DMS153 treated with DMSO at 0.1 percent for 48 hours (cell line): ENCODE data around the gene DCLRE1B.

Experiments used
- DNase-seq: peaks from one replicate; lab custom pipeline; 2025; ENCODE audit not compliant: unreplicated experiment; lab: John Stamatoyannopoulos, UW

DCLRE1B gene

DNA sequence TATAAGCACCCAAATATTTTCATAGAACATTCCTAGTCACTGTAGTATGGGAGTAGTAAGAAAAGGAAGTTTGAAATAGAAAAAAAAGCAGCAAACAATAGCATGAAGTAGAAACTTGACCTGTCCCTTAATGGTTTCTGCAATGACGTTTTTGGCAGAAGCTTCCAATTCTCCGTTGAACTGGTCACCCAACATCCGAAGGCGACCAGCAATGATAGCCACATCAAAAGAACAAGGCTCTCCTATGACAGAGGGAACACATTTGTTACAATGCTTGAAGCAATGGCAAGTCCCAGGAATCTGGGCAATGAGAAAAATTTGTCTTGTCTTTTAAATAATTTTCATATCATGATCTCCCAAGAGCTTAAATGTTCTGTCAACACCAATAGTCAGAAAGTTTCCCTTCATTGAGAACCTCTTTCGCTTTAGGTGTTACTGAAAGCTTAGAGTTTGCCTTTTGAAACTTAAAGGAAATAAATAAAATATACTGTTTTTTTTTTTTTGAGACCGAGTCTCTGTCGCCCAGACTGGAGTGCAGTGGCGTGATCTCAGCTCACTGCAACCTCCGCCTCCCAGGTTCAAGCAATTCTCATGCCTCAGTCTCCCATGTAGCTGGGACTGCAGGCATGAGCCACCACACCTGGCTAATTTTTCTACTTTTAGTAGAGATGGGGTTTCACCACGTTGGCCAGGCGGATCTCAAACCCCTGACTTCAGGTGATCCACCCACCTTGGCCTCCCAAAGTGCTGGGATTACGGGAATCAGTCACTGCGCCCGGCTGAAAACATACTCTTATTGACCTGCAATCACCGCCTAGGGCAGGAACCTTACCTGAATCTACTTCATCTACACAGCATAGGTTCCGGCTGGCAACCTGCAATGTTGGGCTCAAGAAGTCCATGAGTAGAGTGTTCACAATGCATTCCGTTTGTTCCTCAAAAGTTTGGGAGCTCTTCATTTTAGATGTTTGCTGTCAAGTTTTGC lies 18.4 kb upstream of the DCLRE1B start:
- no peak for DNase-seq

DNA sequence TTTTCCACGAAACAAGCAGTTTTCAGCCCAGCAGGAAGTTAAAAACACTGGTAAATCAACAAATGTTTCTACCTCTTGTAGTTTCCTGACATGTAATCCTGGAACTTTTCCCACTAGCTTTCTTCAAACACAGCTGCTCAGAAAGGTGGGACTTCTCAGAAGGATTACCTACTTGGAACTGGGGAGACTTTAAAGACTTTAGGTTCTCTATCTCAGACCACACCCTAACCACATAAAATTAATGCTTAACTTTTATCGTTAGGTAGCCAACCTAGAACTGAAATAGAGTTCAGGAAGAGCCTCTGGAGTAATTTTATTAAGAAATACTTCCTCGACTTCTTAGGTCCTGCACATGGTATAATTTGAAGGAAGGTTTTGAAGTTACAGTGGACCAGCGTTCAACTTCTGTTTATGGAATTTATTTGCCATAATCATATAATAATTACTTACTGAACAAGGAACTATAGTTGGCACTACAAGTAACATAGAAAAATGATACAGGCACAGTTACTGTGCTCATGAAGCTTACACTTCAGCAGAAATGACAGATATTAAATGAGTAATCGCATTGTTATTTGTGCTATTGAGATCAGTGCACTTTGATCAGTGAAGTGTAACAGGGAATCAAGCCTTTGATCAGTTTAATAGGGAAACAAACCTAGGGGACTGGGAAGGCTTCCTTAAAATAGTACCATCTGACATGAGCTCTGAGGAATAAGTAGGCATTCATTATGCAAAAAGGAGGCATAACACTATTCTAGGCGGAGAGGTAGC lies 17.5 kb upstream of the DCLRE1B start, which contains the start of gene BCL2L15:
TSS of gene BCL2L15 (minus strand) at position 180 of the 774 bp plus-strand sequence. CDS start 206 bp downstream, outside the sequence.
- DNase-seq: no peak

DNA sequence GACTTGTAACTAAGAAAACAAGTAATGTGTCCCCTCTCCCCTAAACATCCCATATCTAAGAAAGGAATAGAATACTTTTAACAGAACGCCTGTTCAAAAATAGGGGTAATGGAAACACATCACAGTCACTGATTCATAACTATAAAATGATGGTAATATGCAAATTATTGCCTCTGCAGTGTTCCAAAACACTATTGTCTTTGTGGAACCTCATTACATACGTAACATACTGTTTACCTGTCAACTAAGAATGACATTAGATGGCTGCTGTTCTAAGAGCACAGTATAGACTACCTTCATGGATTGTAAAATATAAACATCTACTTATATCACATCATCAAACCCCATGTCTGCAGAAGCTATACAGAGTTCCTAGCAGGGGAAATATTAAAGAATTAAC lies 14.3 kb upstream of the DCLRE1B start:
- DNase-seq: no peak

GRCh38 chr1:113891631-113892220 lies 13.4 kb upstream of the DCLRE1B start:
- no peak for DNase-seq

- DNase-seq: no peak
Measured at GRCh38 chr1:113893267-113893666, 11.9 kb upstream of the DCLRE1B start.

GRCh38 chr1:113895098-113895497 lies 10.0 kb upstream of the DCLRE1B start:
- no peak for DNase-seq

GRCh38 chr1:113895961-113896360 lies 9.2 kb upstream of the DCLRE1B start:
- DNase-seq: no peak

DNA sequence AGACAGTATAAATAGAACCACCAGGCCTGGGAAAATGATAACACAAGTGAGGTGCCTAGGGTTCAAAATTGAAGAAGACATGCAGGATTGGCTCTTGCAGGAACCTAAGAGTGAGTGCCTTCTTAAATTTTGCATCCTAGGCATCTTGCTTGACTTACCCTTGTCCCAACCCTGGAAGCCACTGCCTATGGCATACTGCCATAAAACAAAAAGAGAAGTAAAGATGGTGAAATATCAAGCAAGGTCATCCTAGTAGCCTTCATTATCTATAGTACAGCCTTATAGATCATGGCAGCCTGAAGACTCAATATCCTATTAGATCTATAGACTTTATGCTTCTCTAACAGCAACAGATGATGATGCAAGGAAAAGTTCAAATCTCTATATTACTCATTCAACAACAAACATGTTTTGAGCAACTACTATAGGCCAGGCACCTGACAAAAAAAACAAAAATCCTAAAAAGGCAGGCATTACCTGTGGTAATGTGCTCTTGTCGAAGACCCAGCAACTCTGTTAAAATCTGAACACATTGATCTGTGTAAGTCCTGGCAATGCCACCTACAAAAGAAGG lies 6.8 kb upstream of the DCLRE1B start:
- no peak for DNase-seq

- no peak for DNase-seq
Measured at GRCh38 chr1:113899111-113899510, 6.0 kb upstream of the DCLRE1B start.

DNA sequence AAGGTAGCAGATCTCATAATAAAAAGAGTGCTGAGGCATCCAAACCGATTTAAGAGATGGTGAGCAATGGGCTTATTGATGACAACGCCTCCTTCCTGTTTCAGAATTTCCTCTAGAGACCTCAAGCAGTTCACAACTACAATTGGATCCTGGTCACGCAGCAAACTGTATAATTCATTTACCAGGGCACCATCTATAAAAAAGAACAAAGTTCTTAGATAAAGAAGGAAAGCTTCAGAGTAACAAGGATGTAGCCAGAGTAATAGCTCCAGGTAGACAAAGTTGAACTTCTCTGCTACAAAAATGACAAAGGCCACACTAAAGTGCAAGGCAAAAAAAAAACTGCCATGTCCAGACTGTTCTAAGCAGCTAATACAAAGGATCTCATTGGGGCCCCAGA lies 3.9 kb upstream of the DCLRE1B start:
- DNase-seq: no peak

- no peak for DNase-seq
Measured at GRCh38 chr1:113903501-113904292, 1.4 kb upstream of the DCLRE1B start.

- no peak for DNase-seq
Measured at GRCh38 chr1:113904293-113904673, 843 bp upstream of the DCLRE1B start.

DNA sequence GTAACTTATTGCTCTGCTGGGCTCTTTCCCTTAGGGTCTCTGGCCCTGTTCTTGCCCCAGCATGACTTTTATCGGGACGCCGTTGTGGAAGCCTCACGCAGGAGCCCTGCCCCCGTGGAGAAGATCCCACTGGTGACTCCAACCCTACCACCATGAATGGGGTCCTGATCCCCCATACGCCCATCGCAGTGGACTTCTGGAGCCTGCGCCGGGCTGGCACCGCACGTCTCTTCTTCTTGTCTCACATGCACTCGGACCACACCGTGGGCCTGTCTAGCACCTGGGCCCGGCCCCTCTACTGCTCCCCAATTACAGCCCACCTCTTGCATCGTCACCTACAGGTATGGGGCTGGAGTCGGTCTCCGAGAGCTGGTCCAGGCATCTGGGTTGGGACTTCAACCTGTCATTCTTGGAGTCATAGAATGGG lies 322 bp downstream of the DCLRE1B start:
- no peak for DNase-seq

GRCh38 chr1:113912594-113913311 lies 7.6 kb downstream of the DCLRE1B start:
- DNase-seq: no peak

DNA sequence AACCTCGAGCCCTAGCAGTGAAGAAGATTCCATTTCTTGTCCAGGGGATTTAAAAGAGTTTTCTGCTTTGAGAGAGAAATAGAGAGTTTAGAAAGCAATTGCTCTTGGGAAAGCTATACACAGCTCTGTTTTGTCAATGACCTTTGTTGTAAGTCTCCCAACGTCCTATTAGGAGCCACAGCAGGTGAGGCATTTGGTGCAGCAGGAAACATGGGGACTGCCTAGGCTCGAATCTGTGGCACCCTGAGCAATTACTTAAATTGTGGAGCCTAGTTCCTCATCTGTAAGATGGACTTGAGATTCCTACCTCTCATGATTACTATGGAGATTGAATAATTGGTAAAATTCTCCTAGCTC lies 8.2 kb downstream of the DCLRE1B start:
- no peak for DNase-seq

GRCh38 chr1:113913887-113914664 lies 8.9 kb downstream of the DCLRE1B start:
- DNase-seq: no peak

DNA sequence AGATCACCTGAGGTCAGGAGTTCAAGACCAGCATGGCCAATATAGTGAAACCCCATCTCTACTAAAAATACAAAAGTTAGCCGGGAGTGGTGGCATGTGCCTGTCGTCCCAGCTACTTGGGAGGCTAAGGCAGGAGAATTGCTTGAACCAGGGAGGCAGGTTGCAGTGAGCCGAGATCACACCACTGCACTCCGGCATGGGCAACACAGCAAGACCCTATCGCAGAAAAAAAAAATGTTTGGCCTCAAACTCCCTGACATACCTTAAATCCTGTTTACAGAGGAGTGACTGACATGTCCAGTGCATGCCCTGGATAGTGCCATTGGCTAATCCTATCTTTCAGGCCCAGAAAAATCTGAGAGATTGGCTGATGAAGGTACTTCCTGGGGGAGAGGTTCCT lies 11.8 kb downstream of the DCLRE1B start:
- no peak for DNase-seq

GRCh38 chr1:113917400-113918082 lies 12.4 kb downstream of the DCLRE1B start:
- no peak for DNase-seq
